Gastrocnemius medialis (tissue), 4 donors: ENCODE measurements around the gene MGMT. TPM values are rescaled to one million over a fixed set of nuclear protein-coding genes. Genes with fewer than 3 reads are reported as not detected.

Experiments used
- ATAC-seq, 2 donors: fragments of 150-250 bp; one replicate each; pipeline ENCODE4 v1.9.1; 2016
- DNase-seq, 2 donors: peaks; one replicate each; pipeline ENCODE4 v3.0.0-alpha.2; 2019
- H3K27ac ChIP-seq, 4 donors: fragments of 200-600 bp; sonication (generic); 1 replicate in 1 of 4; 2 replicates in 3 of 4; pipeline ENCODE4 v1.5.1; 2016 to 2018; ENCODE audit warnings: mild to moderate bottlenecking in 2 of 4, moderate library complexity in 1 of 4
- H3K27me3 ChIP-seq, 3 donors: fragments of 200-600 bp; sonication (generic) in 2 of 3; 1 replicate in 1 of 3; 2 replicates in 2 of 3; pipeline versions ENCODE4 v1.5.1 to v1.6.0; 2016 to 2019; ENCODE audit warnings: mild to moderate bottlenecking in 1 of 3, moderate library complexity in 1 of 3
- H3K36me3 ChIP-seq, 2 donors: fragments of 200-600 bp; sonication (generic) in 1 of 2; one replicate each; pipeline ENCODE4 v1.5.1; 2017 to 2018
- H3K4me1 ChIP-seq, 2 donors: fragments of 200-600 bp; sonication (generic) in 1 of 2; one replicate each; pipeline ENCODE4 v1.5.1; 2016 to 2017; ENCODE audit warnings: mild to moderate bottlenecking in 2 of 2
- H3K4me3 ChIP-seq, 4 donors: fragments of 200-600 bp; sonication (generic) in 3 of 4; 1 replicate in 1 of 4; 2 replicates in 3 of 4; pipeline ENCODE4 v1.5.1; 2016 to 2019; ENCODE audit warnings: mild to moderate bottlenecking in 2 of 4
- H3K9me3 ChIP-seq, 3 donors: fragments of 200-600 bp; sonication (generic) in 2 of 3; 1 replicate in 1 of 3; 2 replicates in 2 of 3; pipeline ENCODE4 v1.5.1; 2016 to 2019
- POLR2A ChIP-seq, 2 donors: fragments of 450-650 bp; IDR thresholded peaks; one replicate each; pipeline ENCODE4 v1.6.1; 2017; ENCODE audit warnings: antibody characterized with exemption in 2 of 2, mild to moderate bottlenecking in 2 of 2, moderate library complexity in 2 of 2
- in situ Hi-C, 4 donors: fragments of 200-750 bp; cut with MboI; loops; one replicate each; pipeline versions ENCODE4 v1.15.0 to v1.8.0; 2017; ENCODE audit warnings: low sequenced_read_pairs in 4 of 4
- intact Hi-C: fragments of 100-400 bp; cut with DNase I; formaldehyde crosslinking; loops from one replicate; pipeline ENCODE4 v1.15.1; 2023; ENCODE audit warnings: low total_unique reads
- total RNA-seq, 4 donors: library from RNA; depleted of rRNA; stranded (reverse); fragments of >200 nt; gene quantifications; one replicate each; pipeline versions ENCODE4 v1.1.0 to v1.2.3, GENCODE V29; 2016
- TF ChIP-seq, protein P1 (sequence below), 5 experiments: fragments of 450-650 bp in 3 of 5; fragments of 200-600 bp in 2 of 5; sonication (generic) in 2 of 5; IDR thresholded peaks in 4 of 5; conservative IDR thresholded peaks in 1 of 5; 1 replicate in 4 of 5; 2 replicates in 1 of 5; pipeline ENCODE4 v1.5.1; 2016 to 2019; ENCODE audit warnings: antibody characterized with exemption in 5 of 5, mild to moderate bottlenecking in 3 of 5, moderate library complexity in 3 of 5

Gene MGMT
- total RNA-seq, 4 donors from 2014 or later, result 8.9 to 20.7 (median 17.1) TPM

DNA sequence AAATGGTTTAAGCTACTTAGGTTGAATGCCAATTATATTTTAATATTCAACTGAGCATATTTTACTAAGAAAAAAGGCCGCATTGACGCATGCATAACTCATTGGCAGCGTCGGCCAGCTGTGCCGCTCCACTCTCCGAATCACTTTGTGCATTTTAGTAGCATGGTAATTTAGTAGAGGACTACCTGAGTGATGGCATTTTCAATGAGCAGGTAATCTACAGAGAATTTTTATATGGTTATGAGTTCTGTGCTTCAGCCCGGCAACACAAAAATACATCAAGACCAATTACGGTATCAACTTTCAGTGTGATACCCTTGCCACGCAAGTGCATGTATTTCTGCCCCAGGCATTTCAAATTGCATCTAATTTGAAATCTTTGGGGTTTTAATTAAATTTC is 249.8 kb downstream of the MGMT start:
- in situ Hi-C loops, result no loop called here
- intact Hi-C loops, result no loop called here

DNA sequence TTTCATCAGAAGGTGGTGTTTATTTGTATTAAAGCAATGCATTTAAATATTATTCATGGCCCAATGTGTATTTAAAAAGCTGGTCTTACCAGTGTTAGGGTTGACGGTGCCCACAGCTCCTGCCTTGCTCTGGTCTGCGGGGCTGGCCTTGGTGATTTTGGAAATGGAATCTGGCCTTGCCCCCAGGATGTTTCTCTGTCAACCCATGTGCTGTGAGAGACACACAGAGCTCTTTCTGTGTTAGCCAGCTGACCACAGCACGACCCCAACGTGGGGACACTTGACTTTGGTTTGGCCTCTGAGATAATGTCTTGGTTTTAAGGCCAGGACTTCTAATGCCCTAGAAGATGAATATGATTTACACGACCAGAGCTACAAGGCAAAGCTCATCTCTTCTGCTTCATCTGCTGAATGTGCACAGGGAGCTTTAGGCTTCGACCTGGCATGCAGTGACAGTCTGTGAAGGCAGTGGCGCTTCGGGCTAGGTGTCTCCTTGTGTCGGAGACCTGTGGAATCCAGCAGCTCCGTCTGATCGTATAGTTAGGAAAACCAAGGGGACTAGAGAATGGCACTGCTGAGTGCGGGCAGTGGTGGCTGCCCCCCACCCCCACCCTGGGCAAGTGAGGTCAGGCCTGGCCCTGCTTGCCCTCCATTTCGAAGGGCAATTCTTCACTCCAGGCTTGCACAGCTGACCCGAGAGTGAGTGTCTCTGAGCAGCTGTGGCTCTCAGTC is 250.9 kb downstream of the MGMT start:
- ATAC-seq, result no peak
- H3K4me3 ChIP-seq, result no peak overlapping the region
- H3K27me3 ChIP-seq, result no peaks in the 10 kb centered on the region
- no peak for TF ChIP-seq POLR2A (IDR thresholded peaks at IDR 0.05)
- TF ChIP-seq, protein P1, sequence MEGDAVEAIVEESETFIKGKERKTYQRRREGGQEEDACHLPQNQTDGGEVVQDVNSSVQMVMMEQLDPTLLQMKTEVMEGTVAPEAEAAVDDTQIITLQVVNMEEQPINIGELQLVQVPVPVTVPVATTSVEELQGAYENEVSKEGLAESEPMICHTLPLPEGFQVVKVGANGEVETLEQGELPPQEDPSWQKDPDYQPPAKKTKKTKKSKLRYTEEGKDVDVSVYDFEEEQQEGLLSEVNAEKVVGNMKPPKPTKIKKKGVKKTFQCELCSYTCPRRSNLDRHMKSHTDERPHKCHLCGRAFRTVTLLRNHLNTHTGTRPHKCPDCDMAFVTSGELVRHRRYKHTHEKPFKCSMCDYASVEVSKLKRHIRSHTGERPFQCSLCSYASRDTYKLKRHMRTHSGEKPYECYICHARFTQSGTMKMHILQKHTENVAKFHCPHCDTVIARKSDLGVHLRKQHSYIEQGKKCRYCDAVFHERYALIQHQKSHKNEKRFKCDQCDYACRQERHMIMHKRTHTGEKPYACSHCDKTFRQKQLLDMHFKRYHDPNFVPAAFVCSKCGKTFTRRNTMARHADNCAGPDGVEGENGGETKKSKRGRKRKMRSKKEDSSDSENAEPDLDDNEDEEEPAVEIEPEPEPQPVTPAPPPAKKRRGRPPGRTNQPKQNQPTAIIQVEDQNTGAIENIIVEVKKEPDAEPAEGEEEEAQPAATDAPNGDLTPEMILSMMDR (IDR thresholded peaks at IDR 0.05 in 4 of 5, conservative IDR thresholded peaks at IDR 0.05 in 1 of 5), result no peak
- no peak overlapping the region for H3K27ac ChIP-seq
- no peaks in the 10 kb centered on the region for H3K4me1 ChIP-seq
- DNase-seq, result no peak
- in situ Hi-C loops, result no loop called here
- no peaks in the 10 kb centered on the region for H3K9me3 ChIP-seq
- no peaks in the 10 kb centered on the region for H3K36me3 ChIP-seq
- intact Hi-C loops, result no loop called here

More for the DNA sequence above, 249.8 kb downstream of the MGMT start:
- no peak for DNase-seq
- H3K36me3 ChIP-seq, result no peaks in the 10 kb centered on the region
- no peak for ATAC-seq
- no peaks in the 10 kb centered on the region for H3K4me1 ChIP-seq
- H3K9me3 ChIP-seq, result no peaks in the 10 kb centered on the region
- H3K4me3 ChIP-seq, result no peak overlapping the region
- no peak overlapping the region for H3K27ac ChIP-seq
- H3K27me3 ChIP-seq, result no peaks in the 10 kb centered on the region
- TF ChIP-seq, protein P1 (IDR thresholded peaks at IDR 0.05 in 4 of 5, conservative IDR thresholded peaks at IDR 0.05 in 1 of 5), result no peak
- no peak for TF ChIP-seq POLR2A (IDR thresholded peaks at IDR 0.05)

DNA sequence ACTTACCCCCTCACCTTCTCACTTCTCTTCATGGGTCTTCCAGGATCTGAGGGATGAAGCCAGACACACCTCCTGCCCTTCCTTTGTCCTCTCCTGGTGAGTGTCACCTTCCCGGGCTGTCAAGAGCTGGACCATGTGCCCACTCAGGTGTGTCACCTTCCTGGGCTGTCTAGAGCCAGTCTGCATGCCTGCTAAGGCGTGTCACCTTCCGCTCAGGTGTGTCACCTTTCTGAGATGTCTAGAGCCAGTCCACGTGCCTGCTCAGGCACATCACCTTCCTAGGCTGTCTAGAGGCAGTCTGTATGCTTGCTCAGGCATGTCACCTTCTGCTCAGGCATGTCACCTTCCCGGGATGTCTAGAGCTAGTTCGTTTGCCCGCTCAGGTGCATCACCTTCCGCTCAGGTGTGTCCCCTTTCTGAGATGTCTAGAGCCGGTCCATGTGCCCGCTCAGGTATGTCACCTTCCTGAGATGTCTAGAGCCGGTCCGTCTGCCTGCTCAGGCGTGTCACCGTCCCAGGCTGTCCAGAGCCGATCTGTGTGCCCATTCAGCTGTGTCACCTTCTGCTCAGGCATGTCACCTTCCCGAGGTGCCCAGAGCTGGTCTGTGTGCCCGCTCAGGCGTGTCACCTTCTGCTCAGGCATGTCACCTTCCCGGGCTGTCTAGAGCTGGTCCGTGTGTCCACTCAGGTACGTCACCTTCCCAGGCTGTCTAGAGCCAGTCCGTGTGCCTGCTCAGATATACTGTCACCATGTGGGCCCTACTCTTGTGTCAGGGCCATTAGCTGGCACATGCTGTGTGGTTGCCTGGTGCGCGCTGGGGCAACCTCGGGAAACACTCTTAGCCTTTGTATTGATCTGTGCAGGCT is 251.7 kb downstream of the MGMT start:
- H3K4me3 ChIP-seq, result no peak overlapping the region
- no peak overlapping the region for H3K27ac ChIP-seq
- TF ChIP-seq, protein P1 (IDR thresholded peaks at IDR 0.05 in 4 of 5, conservative IDR thresholded peaks at IDR 0.05 in 1 of 5), result no peak
- TF ChIP-seq POLR2A (IDR thresholded peaks at IDR 0.05), result no peak
- no peaks in the 10 kb centered on the region for H3K27me3 ChIP-seq
- no peaks in the 10 kb centered on the region for H3K4me1 ChIP-seq
- H3K9me3 ChIP-seq, result no peaks in the 10 kb centered on the region
- H3K36me3 ChIP-seq, result no peaks in the 10 kb centered on the region
- ATAC-seq (no peak), DNase-seq (no peak)
- intact Hi-C loops (no loop called here), in situ Hi-C loops (no loop called here)

DNA sequence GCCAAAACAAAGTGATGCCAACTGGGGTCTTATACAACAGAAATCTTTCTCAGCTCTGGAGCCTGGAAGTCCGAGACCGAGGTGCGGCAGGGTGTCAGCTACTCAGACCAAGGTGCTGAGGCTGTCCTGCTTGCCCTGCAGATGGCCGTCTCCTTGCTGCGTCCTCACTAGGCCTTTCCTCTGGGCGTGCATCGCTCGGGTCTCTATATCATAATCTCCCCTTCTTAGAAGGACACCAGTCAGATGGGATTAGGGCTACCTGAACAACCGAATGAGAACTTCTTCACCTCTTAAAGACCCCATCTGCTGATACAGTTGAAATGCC is 252.3 kb downstream of the MGMT start:
- intact Hi-C loops (no loop called here), in situ Hi-C loops (no loop called here)
- H3K4me1 ChIP-seq, result no peaks in the 10 kb centered on the region
- no peaks in the 10 kb centered on the region for H3K36me3 ChIP-seq
- no peak for DNase-seq
- no peaks in the 10 kb centered on the region for H3K27me3 ChIP-seq
- TF ChIP-seq POLR2A (IDR thresholded peaks at IDR 0.05), result no peak
- TF ChIP-seq, protein P1 (IDR thresholded peaks at IDR 0.05 in 4 of 5, conservative IDR thresholded peaks at IDR 0.05 in 1 of 5), result no peak
- no peak for ATAC-seq
- no peak overlapping the region for H3K4me3 ChIP-seq
- no peaks in the 10 kb centered on the region for H3K9me3 ChIP-seq
- no peak overlapping the region for H3K27ac ChIP-seq
